Osteoblast (primary cell): Measurements from ENCODE around the gene DCDC1. TPM values are rescaled to one million over a fixed set of nuclear protein-coding genes. Genes with fewer than 3 reads are reported as not detected.

Source experiments
- DNase-seq: peaks from one replicate; pipeline ENCODE4 v3.0.0; 2011; ENCODE audit warnings: low spot score, mixed read lengths; ENCODE audit not compliant: insufficient read length; ENCODE audit errors: missing footprints
- H2AFZ ChIP-seq: 2 replicates; pipeline ENCODE4 v1.6.0; 2011; ENCODE audit warnings: mild to moderate bottlenecking, low read length
- H3K27ac ChIP-seq: 2 replicates; pipeline ENCODE4 v1.5.1; 2011; ENCODE audit warnings: mild to moderate bottlenecking, low read depth, low read length, moderate library complexity
- H3K27me3 ChIP-seq: 2 replicates; pipeline ENCODE4 v1.6.0; 2012; ENCODE audit warnings: mild to moderate bottlenecking, control low read depth, inconsistent platforms, low read length, moderate library complexity; ENCODE audit not compliant: insufficient read depth
- H3K36me3 ChIP-seq: 2 replicates; pipeline ENCODE4 v1.5.1; 2011; ENCODE audit warnings: mild to moderate bottlenecking, low read length, control low read depth, moderate library complexity; ENCODE audit not compliant: insufficient read depth
- H3K4me1 ChIP-seq: 2 replicates; pipeline ENCODE4 v1.5.1; 2011; ENCODE audit warnings: mild to moderate bottlenecking, low read length, control low read depth, moderate library complexity; ENCODE audit not compliant: insufficient read depth
- H3K4me2 ChIP-seq: 2 replicates; pipeline ENCODE4 v1.6.0; 2011; ENCODE audit warnings: mild to moderate bottlenecking, low read length; ENCODE audit not compliant: insufficient read depth
- H3K4me3 ChIP-seq: fragments of 200-600 bp; sonication (generic); 3 replicates; pipeline ENCODE4 v1.5.1; 2012; ENCODE audit warnings: mild to moderate bottlenecking, low read length, inconsistent platforms; ENCODE audit not compliant: insufficient read depth
- H3K79me2 ChIP-seq: 2 replicates; pipeline ENCODE4 v1.6.0; 2012; ENCODE audit warnings: mild to moderate bottlenecking, low read length, control low read depth, inconsistent platforms; ENCODE audit not compliant: insufficient read depth
- H3K9me3 ChIP-seq: 2 replicates; pipeline ENCODE4 v1.5.1; 2011; ENCODE audit warnings: low read depth, low read length, control low read depth
- H4K20me1 ChIP-seq: 2 replicates; pipeline ENCODE4 v1.6.0; 2012; ENCODE audit warnings: mild to moderate bottlenecking, low read length, control low read depth; ENCODE audit not compliant: insufficient read depth
- CTCF ChIP-seq: IDR thresholded peaks from 2 replicates; pipeline ENCODE4 v1.5.1; 2011; ENCODE audit warnings: mild to moderate bottlenecking, low read depth, low read length, moderate library complexity; ENCODE audit errors: extremely low read depth
- total RNA-seq: library from RNA; depleted of rRNA; stranded (reverse); fragments of >200 nt; gene quantifications from 2 replicates; pipeline ENCODE4 v1.2.3, GENCODE V29; 2012

The DCDC1 gene
- total RNA-seq, 1 donor: 1.1 TPM

- no peaks in the 10 kb centered on the region for H3K9me3 ChIP-seq
- no peaks in the 10 kb centered on the region for H3K4me1 ChIP-seq
- no peaks in the 10 kb centered on the region for H3K27me3 ChIP-seq
- DNase-seq: no peak
- H4K20me1 ChIP-seq: no peaks in the 10 kb centered on the region
- no peak overlapping the region for H3K4me3 ChIP-seq
- no peak overlapping the region for H3K4me2 ChIP-seq
- no peaks in the 10 kb centered on the region for H3K36me3 ChIP-seq
- no peak overlapping the region for H3K27ac ChIP-seq
- H3K79me2 ChIP-seq: no peaks in the 10 kb centered on the region
- TF ChIP-seq CTCF: no peak
- H2AFZ ChIP-seq: no peak overlapping the region
These were observed 364.3 kb downstream of the DCDC1 start for GRCh38 chr11:31005202-31005601.

GRCh38 chr11:31001427-31001826 lies 368.1 kb downstream of the DCDC1 start:
- Histone ChIP-seq H3K27ac (no peak overlapping the region), H3K79me2 (no peaks in the 10 kb centered on the region), H3K4me1 (no peaks in the 10 kb centered on the region), H4K20me1 (no peaks in the 10 kb centered on the region), H3K4me2 (no peak overlapping the region), H3K27me3 (no peaks in the 10 kb centered on the region), H3K9me3 (no peaks in the 10 kb centered on the region), H3K36me3 (no peaks in the 10 kb centered on the region), H2AFZ (no peak overlapping the region), H3K4me3 (no peak overlapping the region)
- TF ChIP-seq CTCF: no peak
- DNase-seq: no peak

- DNase-seq: no peak
- Histone ChIP-seq H3K4me3 (no peak overlapping the region), H3K9me3 (no peaks in the 10 kb centered on the region), H3K27me3 (no peaks in the 10 kb centered on the region), H2AFZ (no peak overlapping the region), H3K36me3 (no peaks in the 10 kb centered on the region), H3K27ac (no peak overlapping the region), H3K4me2 (no peak overlapping the region), H3K79me2 (no peaks in the 10 kb centered on the region), H4K20me1 (no peaks in the 10 kb centered on the region), H3K4me1 (no peaks in the 10 kb centered on the region)
- no peak for TF ChIP-seq CTCF
These were observed 369.2 kb downstream of the DCDC1 start for GRCh38 chr11:31000381-31000780.

GRCh38 chr11:30992513-30992849 lies 377.1 kb downstream of the DCDC1 start:
- H3K4me2 ChIP-seq: no peak overlapping the region
- no peak for TF ChIP-seq CTCF
- no peaks in the 10 kb centered on the region for H3K9me3 ChIP-seq
- H2AFZ ChIP-seq: no peak overlapping the region
- H3K36me3 ChIP-seq: no peaks in the 10 kb centered on the region
- no peak overlapping the region for H3K4me3 ChIP-seq
- H3K79me2 ChIP-seq: no peaks in the 10 kb centered on the region
- H3K27me3 ChIP-seq: no peaks in the 10 kb centered on the region
- no peak overlapping the region for H3K27ac ChIP-seq
- H4K20me1 ChIP-seq: no peaks in the 10 kb centered on the region
- no peaks in the 10 kb centered on the region for H3K4me1 ChIP-seq
- DNase-seq: no peak
